Stomach (tissue), 9 donors: ENCODE measurements around the gene TENT4B. TPM values are rescaled to one million over a fixed set of nuclear protein-coding genes. Genes with fewer than 3 reads are reported as not detected.

Source experiments
- DNase-seq, 2 donors: peaks; one replicate each; pipeline versions ENCODE4 v3.0.0 to v3.0.0-alpha.2; 2013 to 2019
- H3K27ac ChIP-seq, 5 donors: fragments of 200-600 bp in 4 of 5; sonication (generic) in 4 of 5; one replicate each; pipeline ENCODE4 v1.5.1; 2013 to 2019; ENCODE audit warnings: mild to moderate bottlenecking in 1 of 5, moderate library complexity in 1 of 5
- H3K27me3 ChIP-seq, 3 donors: fragments of 200-600 bp; sonication (generic); one replicate each; pipeline ENCODE4 v1.5.1; 2017 to 2019; ENCODE audit warnings: mixed run types in 1 of 3
- H3K36me3 ChIP-seq, 4 donors: fragments of 200-600 bp; sonication (generic); 1 replicate in 3 of 4; 2 replicates in 1 of 4; pipeline ENCODE4 v1.5.1; 2016 to 2019
- H3K4me1 ChIP-seq, 4 donors: fragments of 200-600 bp; sonication (generic); one replicate each; pipeline ENCODE4 v1.5.1; 2016 to 2019
- H3K4me3 ChIP-seq, 4 donors: fragments of 200-600 bp; sonication (generic) in 3 of 4; one replicate each; pipeline ENCODE4 v1.5.1; 2016 to 2019; ENCODE audit warnings: mild to moderate bottlenecking in 1 of 4
- H3K9me3 ChIP-seq, 4 donors: fragments of 200-600 bp; sonication (generic); one replicate each; pipeline ENCODE4 v1.5.1; 2016 to 2019
- EP300 ChIP-seq: sonication (generic); formaldehyde crosslinking; IDR thresholded peaks from one replicate; pipeline ENCODE4 v1.6.1; 2017; ENCODE audit warnings: antibody characterized with exemption
- POLR2A ChIP-seq, 4 donors: fragments of 450-650 bp; IDR thresholded peaks; one replicate each; pipeline ENCODE4 v1.6.1; 2016; ENCODE audit warnings: antibody characterized with exemption in 4 of 4, control low read depth in 2 of 4, mild to moderate bottlenecking in 1 of 4, moderate library complexity in 1 of 4
- POLR2AphosphoS5 ChIP-seq, 3 donors: sonication (generic); formaldehyde crosslinking; IDR thresholded peaks; one replicate each; pipeline ENCODE4 v1.6.1; 2016; ENCODE audit warnings: antibody characterized with exemption in 3 of 3
- WGBS, 5 donors: extraction: QIAGEN DNeasy Blood & Tissue Kit in 3 of 5; methylation state at CpG; one replicate each; pipeline versions ENCODE4 v1.1.5 to v1.1.7; 2013 to 2018; 5-methylcytosine and 5-hydroxymethylcytosine counted together
- intact Hi-C: fragments of 100-400 bp; cut with DNase I; formaldehyde crosslinking; loops from one replicate; pipeline ENCODE4 v1.15.1; 2023; ENCODE audit warnings: low total_unique reads
- polyA plus RNA-seq, 3 donors: library from polyadenylated mRNA; stranded (reverse); fragments of 200-250 nt; gene quantifications; one replicate each; pipeline ENCODE4 v1.2.3, GENCODE V29; 2013
- total RNA-seq, 5 donors: library from RNA; depleted of rRNA; stranded (reverse); fragments of >200 nt; gene quantifications; one replicate each; pipeline versions ENCODE4 v1.1.0 to v1.2.3, GENCODE V29; 2014 to 2016
- TF ChIP-seq, protein P1 (sequence below), 7 experiments: fragments of 450-650 bp in 4 of 7; fragments of 200-600 bp in 3 of 7; sonication (generic) in 3 of 7; IDR thresholded peaks; one replicate each; pipeline ENCODE4 v1.5.1; 2016 to 2019; ENCODE audit warnings: antibody characterized with exemption in 7 of 7, control low read depth in 2 of 7, mild to moderate bottlenecking in 1 of 7
- donor health status: healthy with polysubstance abuse.
- donor health status: Bipolar disorder and iron deficiency.
- donor health status: healthy.

The TENT4B gene
- total and polyA plus RNA-seq, 8 donors, result 2.4 to 24.1 (median 8.3) TPM

DNA sequence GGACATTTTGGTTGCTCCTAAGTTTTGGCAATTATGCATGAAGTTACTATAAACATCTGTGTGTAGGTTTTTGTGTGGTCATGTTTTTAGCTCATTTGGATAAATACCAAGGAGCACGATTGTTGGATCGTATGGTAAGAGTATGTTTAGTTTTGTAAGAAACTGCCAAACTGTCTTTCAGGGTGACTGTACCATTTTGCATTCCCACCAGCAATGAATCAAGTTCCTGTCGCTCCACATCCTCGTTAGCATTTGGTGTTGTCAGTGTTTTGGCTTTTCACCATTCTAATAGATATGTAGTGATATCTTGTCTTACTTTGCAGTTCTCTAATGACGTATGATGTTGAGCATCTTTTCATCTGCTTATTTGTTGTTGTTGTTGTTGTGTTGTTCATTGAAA lies 20.2 kb downstream of the TENT4B start:
- H3K9me3 ChIP-seq, result no peaks in the 10 kb centered on the region
- H3K27me3 ChIP-seq, result no peaks in the 10 kb centered on the region
- H3K27ac ChIP-seq, result no peak overlapping the region
- DNase-seq, result no peak
- H3K4me1 ChIP-seq, result peaks cover 7 to 60% (median 35%) of the 10 kb centered on the region in 4 donors
- intact Hi-C loops, result no loop called here
- 62 to 81% (median 75%) methylated on average over 5 of the region's 5 CpGs for WGBS, 5 donors
- TF ChIP-seq POLR2A (IDR thresholded peaks at IDR 0.05), result no peak
- TF ChIP-seq, protein P1, sequence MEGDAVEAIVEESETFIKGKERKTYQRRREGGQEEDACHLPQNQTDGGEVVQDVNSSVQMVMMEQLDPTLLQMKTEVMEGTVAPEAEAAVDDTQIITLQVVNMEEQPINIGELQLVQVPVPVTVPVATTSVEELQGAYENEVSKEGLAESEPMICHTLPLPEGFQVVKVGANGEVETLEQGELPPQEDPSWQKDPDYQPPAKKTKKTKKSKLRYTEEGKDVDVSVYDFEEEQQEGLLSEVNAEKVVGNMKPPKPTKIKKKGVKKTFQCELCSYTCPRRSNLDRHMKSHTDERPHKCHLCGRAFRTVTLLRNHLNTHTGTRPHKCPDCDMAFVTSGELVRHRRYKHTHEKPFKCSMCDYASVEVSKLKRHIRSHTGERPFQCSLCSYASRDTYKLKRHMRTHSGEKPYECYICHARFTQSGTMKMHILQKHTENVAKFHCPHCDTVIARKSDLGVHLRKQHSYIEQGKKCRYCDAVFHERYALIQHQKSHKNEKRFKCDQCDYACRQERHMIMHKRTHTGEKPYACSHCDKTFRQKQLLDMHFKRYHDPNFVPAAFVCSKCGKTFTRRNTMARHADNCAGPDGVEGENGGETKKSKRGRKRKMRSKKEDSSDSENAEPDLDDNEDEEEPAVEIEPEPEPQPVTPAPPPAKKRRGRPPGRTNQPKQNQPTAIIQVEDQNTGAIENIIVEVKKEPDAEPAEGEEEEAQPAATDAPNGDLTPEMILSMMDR (IDR thresholded peaks at IDR 0.05), result no peak
- no peak for TF ChIP-seq POLR2AphosphoS5 (IDR thresholded peaks at IDR 0.05)
- TF ChIP-seq EP300, result no peak
- H3K4me3 ChIP-seq, result no peak overlapping the region
- no peaks in the 10 kb centered on the region for H3K36me3 ChIP-seq

DNA sequence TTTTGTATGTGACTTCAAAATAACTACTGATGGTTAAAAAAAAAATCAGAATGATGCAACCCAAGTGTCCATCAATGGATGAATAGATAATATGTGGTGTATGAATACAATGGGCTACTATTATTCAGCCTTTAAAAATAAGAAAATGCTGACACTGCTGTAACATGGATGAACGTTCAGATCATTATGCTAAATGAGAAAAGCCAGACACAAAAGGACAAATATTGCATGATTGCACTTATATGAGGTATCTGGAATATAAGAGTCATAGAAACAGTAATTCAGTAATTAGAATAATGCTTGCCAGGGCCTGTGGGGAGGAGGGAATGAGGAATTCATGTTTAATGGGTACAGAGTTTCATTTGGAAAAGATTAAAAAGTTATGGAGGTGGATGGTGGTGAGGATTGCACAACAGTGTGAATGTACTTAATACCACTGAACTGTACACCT lies 25.4 kb downstream of the TENT4B start:
- H3K4me1 ChIP-seq, result peaks cover 0 to 50% (median 30%) of the 10 kb centered on the region in 4 donors
- 60 to 85% (median 77%) methylated on average over 1 of the region's 1 CpG for WGBS, 5 donors
- H3K27ac ChIP-seq, result no peak overlapping the region
- H3K4me3 ChIP-seq, result no peak overlapping the region
- no peaks in the 10 kb centered on the region for H3K9me3 ChIP-seq
- no peak for TF ChIP-seq POLR2A (IDR thresholded peaks at IDR 0.05)
- TF ChIP-seq, protein P1 (IDR thresholded peaks at IDR 0.05), result no peak
- TF ChIP-seq POLR2AphosphoS5 (IDR thresholded peaks at IDR 0.05), result no peak
- DNase-seq, result no peak
- intact Hi-C loops, result no loop called here
- H3K36me3 ChIP-seq, result no peaks in the 10 kb centered on the region
- H3K27me3 ChIP-seq, result no peaks in the 10 kb centered on the region

DNA sequence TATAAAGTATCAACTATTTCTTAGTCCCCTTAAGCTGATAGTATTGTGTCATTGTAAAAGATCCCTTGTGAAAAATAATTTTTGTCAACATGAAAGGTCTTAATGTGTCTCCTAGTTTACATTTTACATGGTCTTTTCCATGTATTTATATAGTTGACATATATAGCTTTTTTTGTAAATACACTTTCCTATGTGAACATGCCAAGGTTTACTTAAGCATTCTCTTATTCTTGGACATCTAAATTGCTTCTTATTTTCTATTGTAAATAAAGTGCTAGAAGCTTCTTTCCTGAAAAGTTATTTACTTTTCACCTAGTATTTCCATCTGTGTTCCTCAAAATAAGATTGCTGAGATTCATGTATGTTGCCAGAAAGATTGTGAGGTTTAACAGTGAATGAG lies 29.3 kb downstream of the TENT4B start:
- intact Hi-C loops, result no loop called here
- no peaks in the 10 kb centered on the region for H3K27me3 ChIP-seq
- H3K27ac ChIP-seq, result no peak overlapping the region
- no peak for TF ChIP-seq POLR2AphosphoS5 (IDR thresholded peaks at IDR 0.05)
- TF ChIP-seq EP300, result no peak
- TF ChIP-seq, protein P1 (IDR thresholded peaks at IDR 0.05), result no peak
- TF ChIP-seq POLR2A (IDR thresholded peaks at IDR 0.05), result no peak
- H3K4me3 ChIP-seq, result no peak overlapping the region
- H3K36me3 ChIP-seq, result no peaks in the 10 kb centered on the region
- no peaks in the 10 kb centered on the region for H3K9me3 ChIP-seq
- no peak for DNase-seq
- peaks cover 6 to 73% (median 48%) of the 10 kb centered on the region in 4 donors for H3K4me1 ChIP-seq

DNA sequence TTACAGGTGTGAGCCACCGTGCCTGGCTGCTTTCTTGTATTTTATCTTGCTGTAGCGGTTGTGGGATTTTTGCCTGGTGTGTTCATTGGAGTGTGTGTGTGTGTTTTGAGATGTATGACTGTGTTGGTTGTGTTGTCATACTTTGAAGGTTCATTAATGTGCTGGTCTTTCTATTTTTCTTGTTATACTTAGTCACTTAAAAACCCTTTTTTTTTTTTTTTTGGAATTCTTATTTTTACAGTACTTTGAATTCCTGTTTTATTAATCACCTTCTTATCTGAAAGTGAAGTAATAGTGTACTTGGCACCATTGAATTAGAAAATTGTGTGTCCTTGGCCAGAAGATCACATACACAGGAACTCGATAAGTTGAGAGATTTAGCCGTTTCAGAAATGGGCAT lies 30.2 kb downstream of the TENT4B start:
- H3K27ac ChIP-seq, result no peak overlapping the region
- intact Hi-C loops, result no loop called here
- no peaks in the 10 kb centered on the region for H3K36me3 ChIP-seq
- H3K4me1 ChIP-seq, result peaks cover 7 to 82% (median 53%) of the 10 kb centered on the region in 4 donors
- TF ChIP-seq POLR2AphosphoS5 (IDR thresholded peaks at IDR 0.05) (no peak), POLR2A (IDR thresholded peaks at IDR 0.05) (no peak), EP300 (no peak)
- TF ChIP-seq, protein P1 (IDR thresholded peaks at IDR 0.05), result no peak
- no peaks in the 10 kb centered on the region for H3K9me3 ChIP-seq
- no peak for DNase-seq
- H3K4me3 ChIP-seq, result no peak overlapping the region
- H3K27me3 ChIP-seq, result no peaks in the 10 kb centered on the region
- WGBS, 5 donors, result 49 to 61% (median 56%) methylated on average over 4 of the region's 4 CpGs
